SK-N-MC (cell line): ENCODE measurements around the gene TOPORS.
"Not testable (repeated sequence)": the region's sequence is repeated elsewhere in the genome, so short reads cannot be mapped to it uniquely, and the experiment has no call there.

ENCODE experiments used
- DNase-seq: peaks from one replicate; pipeline ENCODE4 v3.0.0-alpha.2; 2011; ENCODE audit warnings: low read depth, low spot score
- H3K27ac ChIP-seq: fragments of 200-600 bp; sonication (generic); 2 replicates; pipeline ENCODE4 v1.5.1; 2016; ENCODE audit warnings: mixed run types
- H3K36me3 ChIP-seq: fragments of 200-600 bp; sonication (generic); 2 replicates; pipeline ENCODE4 v1.6.1; 2017; ENCODE audit warnings: antibody characterized with exemption, low read length, mixed read lengths; ENCODE audit not compliant: insufficient read depth
- H3K4me3 ChIP-seq: fragments of 200-600 bp; sonication (generic); 2 replicates; pipeline ENCODE4 v1.5.1; 2016
- H3K9ac ChIP-seq: fragments of 200-600 bp; sonication (generic); 2 replicates; pipeline ENCODE4 v1.8.0; 2017; ENCODE audit warnings: mixed run types, mixed read lengths; ENCODE audit not compliant: insufficient read length
- H3K9me3 ChIP-seq: fragments of 200-600 bp; sonication (generic); 2 replicates; pipeline ENCODE4 v1.6.1; 2017; ENCODE audit warnings: low read depth, mild to moderate bottlenecking, antibody characterized with exemption, low read length, moderate library complexity, mixed read lengths
- EZH2 ChIP-seq: fragments of 200-600 bp; sonication (generic); IDR thresholded peaks from one replicate; pipeline ENCODE4 v1.6.1; 2017; ENCODE audit warnings: antibody characterized with exemption
- FOXP2 ChIP-seq: optimal IDR thresholded peaks from 2 replicates; pipeline ENCODE3; 2011; ENCODE audit warnings: mild to moderate bottlenecking, moderate library complexity; ENCODE audit not compliant: insufficient read depth; ENCODE audit errors: extremely low read length, control extremely low read depth
- POLR2AphosphoS5 ChIP-seq: IDR thresholded peaks from 2 replicates; pipeline ENCODE4 v1.6.1; 2012; ENCODE audit warnings: mild to moderate bottlenecking, low read depth, low read length, borderline replicate concordance

The TOPORS gene

GRCh38 chr9:32552172-32552872, at the start of gene TOPORS, which contains the start of gene SMIM27:
Gene TOPORS (minus strand): TSS chr9:32552586. CDS start chr9:32552436, 150 bp downstream.
Gene SMIM27 (plus strand): TSS chr9:32552327. CDS start chr9:32552435, 108 bp downstream.
- peak within 1 kb of the TSS; percentile 98 for H3K9ac ChIP-seq
- TF ChIP-seq POLR2AphosphoS5 (peak; percentile 92), EZH2 (no peak), FOXP2 (no peak)
- peak; percentile 82 for DNase-seq
- H3K27ac ChIP-seq: peak within 1 kb of the TSS; percentile 97
- H3K36me3 ChIP-seq: peaks cover 21% of the 10 kb centered on the region
- H3K4me3 ChIP-seq: peak within 1 kb of the TSS; percentile 97
- H3K9me3 ChIP-seq: no peaks in the 10 kb centered on the region

- H3K4me3 ChIP-seq, DNase-seq, H3K9me3 ChIP-seq, H3K36me3 ChIP-seq, H3K9ac ChIP-seq, H3K27ac ChIP-seq: not testable (repeated sequence)
Observed at GRCh38 chr9:32599021-32599420, 46.6 kb upstream of the TOPORS start.

GRCh38 chr9:32596936-32597335, 44.5 kb upstream of the TOPORS start:
- TF ChIP-seq EZH2: no peak
- TF ChIP-seq FOXP2: no peak
- no peak for TF ChIP-seq POLR2AphosphoS5

GRCh38 chr9:32596096-32596865, 43.9 kb upstream of the TOPORS start:
- no peaks in the 10 kb centered on the region for H3K36me3 ChIP-seq
- no peak for DNase-seq
- TF ChIP-seq FOXP2 (no peak), POLR2AphosphoS5 (no peak), EZH2 (no peak)
- no peak overlapping the region for H3K4me3 ChIP-seq
- no peaks in the 10 kb centered on the region for H3K9me3 ChIP-seq
- no peak overlapping the region for H3K9ac ChIP-seq
- H3K27ac ChIP-seq: no peak overlapping the region

More at GRCh38 chr9:32596936-32597335, 44.5 kb upstream of the TOPORS start:
- Histone ChIP-seq H3K4me3 (no peak overlapping the region), H3K36me3 (no peaks in the 10 kb centered on the region), H3K27ac (no peak overlapping the region), H3K9me3 (no peaks in the 10 kb centered on the region), H3K9ac (no peak overlapping the region)
- DNase-seq: no peak

- no peak for TF ChIP-seq FOXP2
- TF ChIP-seq EZH2: no peak
- TF ChIP-seq POLR2AphosphoS5: no peak
- Histone ChIP-seq H3K9ac (no peak overlapping the region), H3K27ac (no peak overlapping the region), H3K36me3 (no peaks in the 10 kb centered on the region), H3K4me3 (no peak overlapping the region), H3K9me3 (no peaks in the 10 kb centered on the region)
- DNase-seq: no peak
Observed at GRCh38 chr9:32590898-32591297, 38.5 kb upstream of the TOPORS start.

- Histone ChIP-seq H3K27ac (no peak overlapping the region), H3K9me3 (no peaks in the 10 kb centered on the region), H3K36me3 (no peaks in the 10 kb centered on the region), H3K4me3 (no peak overlapping the region), H3K9ac (no peak overlapping the region)
- no peak for DNase-seq
- TF ChIP-seq EZH2 (no peak), POLR2AphosphoS5 (no peak), FOXP2 (no peak)
Observed at GRCh38 chr9:32590476-32590875, 38.1 kb upstream of the TOPORS start.

GRCh38 chr9:32589083-32589723, 36.8 kb upstream of the TOPORS start:
- Histone ChIP-seq H3K9me3 (no peaks in the 10 kb centered on the region), H3K9ac (no peak overlapping the region), H3K36me3 (no peaks in the 10 kb centered on the region), H3K27ac (peak overlapping the region; percentile 27), H3K4me3 (peak overlapping the region; percentile 52)
- TF ChIP-seq POLR2AphosphoS5: no peak
- TF ChIP-seq EZH2: no peak
- no peak for TF ChIP-seq FOXP2
- peak; percentile 75 for DNase-seq

- no peak for DNase-seq
- TF ChIP-seq EZH2: no peak
- TF ChIP-seq POLR2AphosphoS5: no peak
- no peak for TF ChIP-seq FOXP2
Observed at GRCh38 chr9:32587901-32588300, 35.5 kb upstream of the TOPORS start.

More at GRCh38 chr9:32587901-32588300, 35.5 kb upstream of the TOPORS start:
- no peak overlapping the region for H3K4me3 ChIP-seq
- H3K9ac ChIP-seq: no peak overlapping the region
- no peak overlapping the region for H3K27ac ChIP-seq
- H3K9me3 ChIP-seq: no peaks in the 10 kb centered on the region
- no peaks in the 10 kb centered on the region for H3K36me3 ChIP-seq
